Adrenal gland (tissue), 5 donors: Measurements from ENCODE around the gene SUPT6H.

Source experiments
- CTCF ChIP-seq, 6 experiments: fragments of 450-650 bp in 4 of 6; fragments of 200-600 bp in 2 of 6; sonication (generic) in 1 of 6; IDR thresholded peaks; 1 replicate in 5 of 6; 2 replicates in 1 of 6; pipeline versions ENCODE4 v1.5.1 to v1.8.0; 2016 to 2021; ENCODE audit warnings: antibody characterized with exemption in 6 of 6, mild to moderate bottlenecking in 2 of 6, moderate library complexity in 1 of 6
- POLR2A ChIP-seq, 2 donors: fragments of 450-650 bp; IDR thresholded peaks; one replicate each; pipeline ENCODE4 v1.6.1; 2017; ENCODE audit warnings: antibody characterized with exemption in 2 of 2, mild to moderate bottlenecking in 2 of 2, moderate library complexity in 1 of 2
- donor health status: DM: no; HTN: no; CAD: no.

DNA sequence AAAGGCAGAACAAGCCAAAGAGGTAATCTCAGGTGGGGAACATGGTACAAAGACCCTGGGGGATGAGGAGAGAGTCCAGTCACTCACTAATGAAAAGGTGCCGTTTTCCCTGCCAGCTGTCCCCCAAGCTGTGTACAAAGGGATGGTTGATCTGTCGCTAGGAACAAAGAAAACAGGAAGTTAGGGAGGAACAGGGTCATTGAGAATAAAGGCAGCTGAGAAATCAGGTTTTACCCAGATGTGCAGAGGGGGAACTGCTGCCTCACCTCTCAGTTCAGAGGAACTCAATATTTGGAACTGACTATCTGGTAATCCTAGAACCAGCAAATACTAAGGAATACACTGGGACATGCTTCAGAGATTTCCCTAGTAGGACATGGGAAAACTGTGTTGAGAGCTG lies 49.5 kb upstream of the SUPT6H start:
- TF ChIP-seq CTCF (IDR thresholded peaks at IDR 0.05), result no peak
- no peak for TF ChIP-seq POLR2A (IDR thresholded peaks at IDR 0.05)
